CD4-positive, alpha-beta T cell treated with Interleukin-17A for 1 hour (primary cell): Measurements from ENCODE around the gene GRAP2.

ENCODE experiments used
- DNase-seq: peaks from one replicate; pipeline ENCODE4 v3.0.0-alpha.2; 2020

GRAP2 gene

DNA sequence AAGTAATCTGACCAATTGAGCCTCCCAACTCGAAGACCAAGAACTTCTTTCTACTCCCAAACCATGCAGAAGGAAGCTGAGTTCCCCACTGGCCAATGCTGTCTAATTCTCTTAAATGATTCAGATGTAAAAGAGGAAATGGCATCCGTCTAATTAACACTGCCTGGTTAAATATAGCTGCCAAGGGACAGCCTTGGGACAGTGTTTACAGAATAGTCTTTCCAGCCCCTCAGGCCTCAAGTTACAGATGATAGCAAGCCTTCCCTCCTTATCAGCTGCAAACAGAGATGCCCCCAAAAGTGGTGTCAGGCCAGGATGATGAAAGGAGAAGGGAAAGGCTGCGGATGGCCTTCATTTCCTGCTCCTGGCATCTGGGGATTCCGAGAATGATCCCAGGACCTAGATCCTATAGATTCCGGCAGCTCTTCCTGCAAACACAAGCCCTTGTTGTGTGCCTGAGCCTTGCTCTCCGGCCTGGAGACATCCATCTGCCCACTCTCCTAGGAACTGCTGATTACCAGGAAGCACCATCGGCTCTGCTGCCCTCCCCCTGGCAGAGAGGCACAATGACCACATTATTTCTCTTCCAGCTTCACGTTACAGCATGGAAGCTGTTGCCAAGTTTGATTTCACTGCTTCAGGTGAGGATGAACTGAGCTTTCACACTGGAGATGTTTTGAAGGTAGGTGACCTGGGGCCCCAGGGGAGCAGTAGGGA, 45.8 kb downstream of the GRAP2 start:
- no peak for DNase-seq

- no peak for DNase-seq
These were observed 46.6 kb downstream of the GRAP2 start for GRCh38 chr22:39947220-39948216.

DNA sequence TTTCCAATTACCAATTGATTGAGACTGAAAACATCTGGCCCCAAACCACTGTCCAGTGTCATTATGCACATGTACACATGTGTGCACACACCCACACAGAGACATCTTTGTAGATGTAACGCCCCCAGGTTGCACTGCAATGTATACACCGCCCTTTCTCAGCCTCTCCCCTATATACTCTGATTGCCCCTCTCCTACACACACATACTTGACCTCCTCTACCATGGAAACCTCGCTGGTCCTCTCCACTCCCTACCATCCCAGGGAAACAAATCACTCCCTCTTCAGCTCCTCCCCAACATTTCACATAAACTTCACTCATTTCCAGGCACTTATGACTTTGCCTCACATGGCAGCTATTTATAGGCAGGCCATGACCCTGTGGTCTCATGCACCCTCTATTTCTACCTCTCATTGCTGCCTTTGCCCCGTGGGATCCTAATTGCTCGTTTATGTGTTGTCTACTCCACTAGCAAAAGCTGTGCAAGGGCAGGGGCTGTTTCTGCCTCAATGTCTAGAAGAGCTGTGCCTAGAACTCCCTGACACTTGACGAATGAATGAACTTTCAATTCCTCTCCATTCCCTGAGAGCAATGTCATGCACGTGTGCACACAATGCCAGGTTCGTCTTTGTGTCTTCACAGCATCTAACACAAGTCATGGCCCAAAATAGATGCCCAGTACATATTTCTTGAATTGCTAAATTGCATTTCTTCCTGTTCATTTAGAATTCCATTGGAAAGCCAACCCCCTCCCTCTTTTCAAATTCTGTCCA, 49.3 kb downstream of the GRAP2 start:
- no peak for DNase-seq

GRCh38 chr22:39951603-39952293, 50.9 kb downstream of the GRAP2 start:
- peak; percentile 51 for DNase-seq

GRCh38 chr22:39952347-39952746, 51.5 kb downstream of the GRAP2 start:
- no peak for DNase-seq

DNA sequence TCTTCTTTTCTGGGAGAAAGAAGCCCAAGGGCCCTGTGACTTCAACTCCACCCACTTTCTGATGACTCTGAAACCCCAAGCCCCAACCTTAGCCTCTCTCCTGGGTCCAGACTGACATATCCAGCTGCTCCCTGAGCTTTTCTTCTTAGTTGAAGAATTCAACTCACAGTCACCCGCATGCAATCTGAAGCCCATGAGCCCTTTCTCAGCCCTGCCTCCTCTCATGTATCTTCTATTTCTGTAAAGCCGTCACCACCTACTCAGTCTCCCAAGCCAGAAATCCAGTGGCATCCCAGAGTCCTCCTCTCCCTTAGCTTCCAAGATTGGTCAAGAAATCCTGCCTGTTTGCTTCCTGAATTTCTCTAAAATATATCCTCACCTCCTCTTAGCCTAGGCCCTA, 52.2 kb downstream of the GRAP2 start:
- DNase-seq = no peak

DNA sequence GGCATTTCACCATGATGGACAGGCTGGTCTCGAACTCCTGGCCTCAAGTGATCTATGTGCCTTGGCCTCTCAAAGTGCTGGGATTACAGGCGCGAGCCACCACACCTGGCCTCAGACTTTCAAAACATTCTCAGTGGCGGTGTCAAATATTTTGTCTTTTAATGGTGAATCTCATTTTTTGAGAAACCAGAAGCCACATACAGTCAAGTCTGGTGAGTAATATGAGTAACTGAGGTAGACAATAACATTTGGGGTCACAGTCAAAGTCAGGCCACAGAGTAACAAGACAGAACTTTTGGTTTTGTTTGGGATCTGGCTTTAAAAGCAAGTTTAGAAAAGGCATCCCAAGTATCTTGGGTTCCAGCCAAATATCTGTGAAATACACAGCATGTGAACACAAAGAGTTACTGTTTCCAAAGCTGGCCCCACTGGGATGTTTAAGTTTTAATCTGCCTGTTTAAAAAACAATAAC, 53.7 kb downstream of the GRAP2 start:
- no peak for DNase-seq

DNA sequence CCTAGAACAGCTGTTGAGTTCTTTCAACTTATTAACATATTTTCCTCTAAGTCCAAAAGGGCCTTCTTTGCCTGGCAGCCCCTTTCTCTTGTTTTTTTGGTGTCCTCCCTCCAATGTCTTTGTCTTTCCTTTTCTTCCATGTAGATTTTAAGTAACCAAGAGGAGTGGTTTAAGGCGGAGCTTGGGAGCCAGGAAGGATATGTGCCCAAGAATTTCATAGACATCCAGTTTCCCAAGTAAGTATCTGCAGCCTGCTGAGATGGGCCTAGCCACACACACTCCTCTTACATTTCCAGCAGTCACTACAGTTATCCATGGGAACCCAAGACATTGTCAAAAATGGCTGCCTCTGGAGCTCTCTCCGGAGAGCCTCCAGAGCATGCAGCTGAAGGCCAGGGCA, 54.8 kb downstream of the GRAP2 start:
- DNase-seq = no peak

DNA sequence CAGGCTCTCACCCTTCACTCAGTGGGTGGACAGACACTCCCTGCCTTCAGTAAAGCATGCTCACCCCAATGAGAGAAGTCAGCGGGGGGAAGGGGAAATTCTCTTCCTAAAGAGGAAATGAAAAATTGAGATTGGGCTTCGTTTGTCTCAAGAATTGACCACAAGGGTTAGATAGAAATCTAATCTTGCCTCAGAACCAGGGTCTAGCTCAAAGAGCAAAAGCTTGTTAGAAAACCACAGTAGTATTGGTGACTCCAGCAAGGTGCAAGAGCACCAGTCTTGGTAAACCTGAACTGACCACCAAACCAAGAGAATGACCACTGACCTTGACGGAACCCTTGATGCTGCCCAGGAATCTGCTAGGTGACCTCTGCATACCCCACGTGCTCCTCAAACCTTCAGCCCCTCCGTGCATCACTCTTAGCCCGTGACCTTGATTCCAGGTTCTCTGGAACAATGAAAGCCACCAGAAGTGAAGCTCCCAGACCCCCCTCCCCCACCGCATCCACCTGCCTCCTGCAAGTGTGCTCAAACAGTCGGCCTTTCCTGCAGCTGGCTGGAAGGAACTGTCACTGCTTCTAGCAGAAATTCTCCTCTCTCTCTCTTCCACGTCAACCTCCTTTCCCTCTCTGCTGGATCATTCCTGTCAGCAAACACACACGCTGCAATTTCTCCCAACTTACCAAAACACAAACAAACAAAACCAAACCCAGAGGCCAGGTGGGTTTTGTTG, 56.2 kb downstream of the GRAP2 start:
- no peak for DNase-seq

- DNase-seq = no peak
These were observed 57.3 kb downstream of the GRAP2 start for GRCh38 chr22:39958009-39958711.

DNA sequence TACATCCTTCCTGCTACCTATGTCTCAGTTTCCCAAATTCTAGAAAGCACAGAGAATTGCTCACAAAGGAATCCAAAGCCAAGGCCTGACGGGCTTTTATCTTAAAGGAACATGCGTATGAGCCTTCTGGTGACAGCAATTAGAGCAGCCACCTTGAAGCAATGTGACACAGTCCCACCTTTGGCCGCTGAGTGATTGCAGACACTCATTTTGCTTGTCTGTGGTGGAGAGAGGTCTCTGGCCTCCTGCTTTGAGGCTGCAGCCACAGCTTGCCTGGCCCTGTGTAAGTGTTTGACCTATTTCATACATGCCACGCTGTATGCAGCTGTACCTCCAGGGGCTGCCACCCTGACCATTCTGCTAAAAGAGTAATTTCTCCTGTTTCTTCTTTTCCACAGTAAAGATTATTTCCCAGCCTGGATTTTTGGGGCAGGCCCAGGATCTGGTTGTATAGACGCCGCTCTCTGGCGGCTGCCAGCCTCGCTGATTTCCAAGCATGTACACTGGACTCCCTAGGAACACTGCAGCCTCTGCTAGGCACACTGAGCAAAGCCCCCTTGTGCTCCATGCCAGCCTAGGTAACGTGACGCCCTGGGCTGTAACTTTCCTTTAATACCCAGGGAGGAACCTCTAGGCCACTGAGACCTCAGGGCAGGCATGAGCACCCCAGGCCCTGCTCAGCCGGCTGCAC, 58.2 kb downstream of the GRAP2 start:
- DNase-seq = no peak

GRCh38 chr22:39959640-39960447, 59.0 kb downstream of the GRAP2 start, which contains the start of gene TMA7B:
Gene TMA7B, plus strand, starts transcription at chr22:39960397. Its CDS starts 3,978 bp downstream, at chr22:39964375.
- peak; percentile 31 for DNase-seq

DNA sequence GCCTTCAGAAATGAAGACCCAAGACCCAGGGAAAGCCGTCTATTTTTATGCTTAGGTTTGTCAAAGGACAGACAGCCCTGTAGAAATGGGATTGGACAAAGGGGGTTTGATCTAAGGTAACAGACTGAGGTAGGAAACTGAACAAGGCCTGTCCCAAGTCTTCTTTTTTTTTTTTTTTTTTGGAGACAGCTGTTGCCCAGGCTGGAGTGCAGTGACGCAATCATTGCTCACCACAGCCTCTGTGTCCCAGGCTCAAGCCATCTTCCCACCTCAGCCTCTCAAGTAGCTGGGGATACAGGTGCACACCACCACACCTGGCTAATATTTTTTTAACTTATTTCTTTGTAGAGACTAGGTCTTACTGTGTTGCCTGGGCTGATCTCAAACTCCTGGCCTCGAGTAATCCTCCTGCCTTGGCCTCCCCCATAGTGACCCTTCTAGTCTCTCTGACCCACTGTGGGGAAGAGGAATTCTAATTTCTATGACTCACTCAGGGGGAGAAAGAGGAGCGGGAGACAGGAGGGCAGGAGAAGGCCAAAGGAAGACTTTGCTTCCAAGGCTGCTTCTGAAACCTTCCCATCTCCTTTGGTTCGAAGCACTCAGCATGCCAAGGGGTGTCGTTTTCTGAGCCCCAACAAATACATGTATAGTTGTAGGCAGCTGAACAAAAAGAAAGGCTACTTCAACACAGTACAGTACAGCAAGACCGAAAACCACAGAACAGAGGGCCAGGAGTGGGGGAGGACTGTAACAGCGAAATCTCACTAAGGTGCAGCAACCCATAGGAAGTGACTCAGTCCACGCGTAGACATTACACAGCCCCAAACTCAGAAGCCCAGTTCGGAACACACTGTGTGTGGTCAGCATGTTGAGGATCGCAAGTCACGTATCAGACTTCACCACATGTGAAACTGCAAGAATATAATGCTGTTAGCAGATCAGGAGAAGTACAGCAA, 60.2 kb downstream of the GRAP2 start:
- peak; percentile 80 for DNase-seq

DNA sequence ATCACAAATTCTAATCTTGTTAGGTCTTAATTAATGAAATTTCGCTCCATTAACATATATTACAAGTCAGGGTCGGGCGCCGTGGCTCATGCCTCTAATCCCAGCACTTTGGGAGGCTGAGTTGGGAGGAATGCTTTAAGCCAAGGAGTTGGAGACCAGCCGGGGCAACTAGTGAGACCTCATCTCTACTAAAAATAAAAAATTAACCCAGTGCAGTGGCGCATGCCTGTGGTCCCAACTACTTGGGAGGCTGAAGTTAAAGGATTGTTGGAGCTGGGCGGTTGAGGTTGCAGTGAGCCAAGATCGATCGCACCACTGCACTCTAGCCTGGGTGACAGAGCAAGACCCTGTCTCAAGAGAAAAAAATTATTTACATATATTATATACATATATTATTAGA, 61.2 kb downstream of the GRAP2 start:
- no peak for DNase-seq

GRCh38 chr22:39965748-39966147, 64.9 kb downstream of the GRAP2 start:
- DNase-seq = no peak

DNA sequence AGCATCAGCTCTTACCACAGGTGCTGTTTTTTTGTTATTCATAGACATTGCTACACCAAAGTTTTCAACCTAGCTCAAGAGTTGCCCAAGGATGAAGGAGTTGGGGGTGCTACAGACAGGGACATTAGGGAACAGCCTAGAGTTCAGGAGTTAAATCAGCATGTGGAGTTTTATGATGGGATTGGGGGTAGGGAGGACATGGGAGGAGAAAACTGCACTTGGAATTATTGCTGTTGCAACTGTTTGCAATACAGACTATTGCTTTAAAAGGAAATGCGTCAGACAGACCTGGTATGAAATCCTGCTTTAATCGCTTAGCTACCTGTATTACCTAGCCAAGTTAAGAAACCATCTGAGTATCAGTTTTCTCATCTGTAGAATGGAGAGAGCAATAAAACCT, 65.6 kb downstream of the GRAP2 start:
- DNase-seq = no peak

DNA sequence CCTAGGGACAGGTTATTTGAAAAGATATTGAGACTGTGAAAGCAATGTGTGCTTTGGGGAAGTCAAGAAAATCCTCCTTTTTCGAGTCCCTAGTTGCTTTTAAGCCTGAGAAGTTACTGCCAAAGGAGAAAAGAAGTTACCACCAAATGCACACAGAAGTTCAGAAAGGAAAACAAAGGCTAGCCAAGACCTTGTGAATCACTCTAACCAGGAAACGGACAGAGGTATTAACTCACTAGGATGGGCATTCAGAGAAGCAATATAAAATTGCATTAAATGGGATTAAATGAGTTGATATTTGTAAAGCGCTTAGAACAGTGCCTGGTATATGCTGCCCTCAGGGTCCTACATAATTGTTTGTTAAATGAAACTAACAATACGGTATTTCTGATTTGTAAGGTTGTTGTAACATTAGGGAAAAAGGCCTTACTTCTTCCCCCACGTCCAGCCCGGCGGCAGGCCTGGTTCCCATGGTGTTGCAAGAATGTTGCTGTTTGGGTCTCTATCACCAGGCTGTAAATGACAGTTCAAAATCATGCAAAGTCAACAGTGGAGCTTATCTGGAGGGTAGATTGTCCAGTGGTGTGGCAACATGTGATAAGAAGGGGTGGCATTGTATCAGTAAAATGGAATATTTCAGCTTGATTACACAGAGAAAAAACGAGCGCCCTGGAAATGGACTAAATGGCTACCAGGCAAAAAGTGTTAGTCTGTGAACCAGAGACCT, 66.4 kb downstream of the GRAP2 start:
- no peak for DNase-seq
